ENCODE data around the gene NANOG. TPM values are rescaled to one million over a fixed set of nuclear protein-coding genes. Genes with fewer than 3 reads are reported as not detected.

The NANOG gene
- polyA plus RNA-seq, 2 of the 4 experiments (the other 2 are of a cell fraction), result not detected

DNA sequence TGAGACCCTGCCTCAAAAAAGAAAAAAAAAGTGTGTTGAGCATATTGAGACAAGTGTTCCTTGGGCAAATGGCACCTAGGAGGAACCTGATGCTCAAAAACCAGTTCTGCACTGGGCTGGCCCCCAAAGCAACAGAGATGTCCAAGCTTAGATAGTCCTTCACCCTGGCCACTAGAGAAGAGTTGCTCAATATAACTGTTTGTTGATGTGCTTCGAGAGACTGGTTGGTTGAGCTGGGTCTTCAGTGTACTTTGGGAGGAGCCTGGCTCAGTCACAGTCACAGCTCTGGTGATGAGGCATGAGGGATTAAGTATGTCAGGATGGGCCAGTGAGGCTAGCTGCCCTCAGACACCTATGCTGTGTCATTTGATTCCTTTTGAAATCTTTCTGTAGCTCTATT, 45.5 kb downstream of the NANOG start:
- WGBS (ENCODE audit: missing lambda C conversion rate), result 17% methylated on average over 1 of the region's 1 CpG
- Histone ChIP-seq H3K9me3 (no peaks in the 10 kb centered on the region), H3K4me3 (no peak overlapping the region), H3K27ac (no peak overlapping the region), H3K4me2 (no peak overlapping the region), H3K4me1 (no peaks in the 10 kb centered on the region)
- ATAC-seq (peak in 1 of 2 experiments; percentile 45; a peak in 1 of 6 replicates), DNase-seq (ENCODE audit: low read depth in 1 of 2, low spot score in 1 of 2) (no peak), FAIRE-seq (no peak)
- POLR2A ChIA-PET, result no interaction called here
- no peak for TF ChIP-seq REST (IDR thresholded peaks at IDR 0.05)
- TF ChIP-seq KDM1A (IDR thresholded peaks at IDR 0.05; ENCODE audit: low read depth), result no peak
- no peak for TF ChIP-seq JUNB (IDR thresholded peaks at IDR 0.05)
- TF ChIP-seq RNF2 (IDR thresholded peaks at IDR 0.05; ENCODE audit: borderline replicate concordance, low read depth), result no peak
- TF ChIP-seq HOXA7 (CRISPR knock-in tag; IDR thresholded peaks at IDR 0.05), result no peak
- TF ChIP-seq MAZ (IDR thresholded peaks at IDR 0.05; ENCODE audit: borderline replicate concordance, low read depth, low read length), result no peak
- no peak for TF ChIP-seq BHLHE40 (IDR thresholded peaks at IDR 0.05; ENCODE audit: low read depth, low read length)
- no peak for TF ChIP-seq HOXB5 (CRISPR knock-in tag; IDR thresholded peaks at IDR 0.05)
- TF ChIP-seq E2F6 (IDR thresholded peaks at IDR 0.05; ENCODE audit: borderline replicate concordance, low read depth), result no peak
- TF ChIP-seq FOSL2 (IDR thresholded peaks at IDR 0.05), result no peak
- TF ChIP-seq FOSL2 (CRISPR knock-in tag; IDR thresholded peaks at IDR 0.05), result no peak
- TF ChIP-seq ZNF302 (CRISPR knock-in tag; IDR thresholded peaks at IDR 0.05), result no peak
- TF ChIP-seq, protein P1, sequence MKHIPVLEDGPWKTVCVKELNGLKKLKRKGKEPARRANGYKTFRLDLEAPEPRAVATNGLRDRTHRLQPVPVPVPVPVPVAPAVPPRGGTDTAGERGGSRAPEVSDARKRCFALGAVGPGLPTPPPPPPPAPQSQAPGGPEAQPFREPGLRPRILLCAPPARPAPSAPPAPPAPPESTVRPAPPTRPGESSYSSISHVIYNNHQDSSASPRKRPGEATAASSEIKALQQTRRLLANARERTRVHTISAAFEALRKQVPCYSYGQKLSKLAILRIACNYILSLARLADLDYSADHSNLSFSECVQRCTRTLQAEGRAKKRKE (CRISPR knock-in tag; IDR thresholded peaks at IDR 0.05; ENCODE audit: low read depth), result no peak
- no peak for TF ChIP-seq CBX8 (IDR thresholded peaks at IDR 0.05)
- CTCF ChIA-PET, result interaction anchor here (0.8 to 0.9 kb wide), 3 partner anchors 14 to 243 kb away, joined by 3 read pairs; no protein-coding TSS in a partner anchor

- Histone ChIP-seq H3K4me2 (no peak overlapping the region), H3K9me3 (no peaks in the 10 kb centered on the region), H3K4me1 (no peaks in the 10 kb centered on the region), H3K27ac (no peak overlapping the region), H3K4me3 (no peak overlapping the region)
- TF ChIP-seq MYC (IDR thresholded peaks at IDR 0.05; ENCODE audit: borderline replicate concordance, low read length) (no peak), CBX8 (IDR thresholded peaks at IDR 0.05) (no peak), PHF8 (IDR thresholded peaks at IDR 0.05; ENCODE audit: borderline replicate concordance, low read depth) (no peak), RFX5 (IDR thresholded peaks at IDR 0.05) (no peak), RARB (CRISPR knock-in tag; IDR thresholded peaks at IDR 0.05) (no peak), JUNB (IDR thresholded peaks at IDR 0.05) (no peak), HMGXB4 (CRISPR knock-in tag; IDR thresholded peaks at IDR 0.05; ENCODE audit: borderline replicate concordance) (no peak), KDM5A (IDR thresholded peaks at IDR 0.05) (no peak)
- TF ChIP-seq, protein P2, sequence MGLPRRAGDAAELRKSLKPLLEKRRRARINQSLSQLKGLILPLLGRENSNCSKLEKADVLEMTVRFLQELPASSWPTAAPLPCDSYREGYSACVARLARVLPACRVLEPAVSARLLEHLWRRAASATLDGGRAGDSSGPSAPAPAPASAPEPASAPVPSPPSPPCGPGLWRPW (IDR thresholded peaks at IDR 0.05), result no peak
- TF ChIP-seq, protein P3, sequence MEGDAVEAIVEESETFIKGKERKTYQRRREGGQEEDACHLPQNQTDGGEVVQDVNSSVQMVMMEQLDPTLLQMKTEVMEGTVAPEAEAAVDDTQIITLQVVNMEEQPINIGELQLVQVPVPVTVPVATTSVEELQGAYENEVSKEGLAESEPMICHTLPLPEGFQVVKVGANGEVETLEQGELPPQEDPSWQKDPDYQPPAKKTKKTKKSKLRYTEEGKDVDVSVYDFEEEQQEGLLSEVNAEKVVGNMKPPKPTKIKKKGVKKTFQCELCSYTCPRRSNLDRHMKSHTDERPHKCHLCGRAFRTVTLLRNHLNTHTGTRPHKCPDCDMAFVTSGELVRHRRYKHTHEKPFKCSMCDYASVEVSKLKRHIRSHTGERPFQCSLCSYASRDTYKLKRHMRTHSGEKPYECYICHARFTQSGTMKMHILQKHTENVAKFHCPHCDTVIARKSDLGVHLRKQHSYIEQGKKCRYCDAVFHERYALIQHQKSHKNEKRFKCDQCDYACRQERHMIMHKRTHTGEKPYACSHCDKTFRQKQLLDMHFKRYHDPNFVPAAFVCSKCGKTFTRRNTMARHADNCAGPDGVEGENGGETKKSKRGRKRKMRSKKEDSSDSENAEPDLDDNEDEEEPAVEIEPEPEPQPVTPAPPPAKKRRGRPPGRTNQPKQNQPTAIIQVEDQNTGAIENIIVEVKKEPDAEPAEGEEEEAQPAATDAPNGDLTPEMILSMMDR (IDR thresholded peaks at IDR 0.05), result no peak
- POLR2A ChIA-PET, result no interaction called here
- CTCF ChIA-PET, result interaction anchor here (0.6 to 0.9 kb wide), 3 partner anchors 59 to 243 kb away, joined by 3 to 4 read pairs (median 3); no protein-coding TSS in a partner anchor
- DNase-seq (ENCODE audit: low read depth in 1 of 2, low spot score in 1 of 2) (no peak), ATAC-seq (no peak), FAIRE-seq (no peak)
- 75% methylated on average over 9 of the region's 9 CpGs for WGBS (ENCODE audit: missing lambda C conversion rate)
Observed at GRCh38 chr12:7835116-7835515, 45.9 kb downstream of the NANOG start.

Measured in A549 (cell line).